ENCODE results near the gene CNOT3. TPM values are rescaled to one million over a fixed set of nuclear protein-coding genes. Genes with fewer than 3 reads are reported as not detected.

The CNOT3 gene
- total and polyA plus RNA-seq, 2 experiments from 2014 or later, result 39.7 to 47.0 TPM

- TF ChIP-seq ZNF462 (CRISPR knock-in tag; IDR thresholded peaks at IDR 0.05), result no peak
Observed at GRCh38 chr19:54123682-54124081, 13.9 kb upstream of the CNOT3 start (continued).

GRCh38 chr19:54124393-54124792, 13.2 kb upstream of the CNOT3 start:
- Histone ChIP-seq H2AFZ (no peak overlapping the region), H3K79me2 (replicated peaks; ENCODE audit: insufficient read depth) (no peaks in the 10 kb centered on the region), H3K4me1 (ENCODE audit: insufficient read depth) (no peaks in the 10 kb centered on the region), H3F3A (replicated peaks; ENCODE audit: low read depth) (0 out of 2 replicates have a peak, but pooled peaks cover 2% of the 10 kb centered on the region), H3K36me3 (ENCODE audit: insufficient read depth) (peaks cover 7% of the 10 kb centered on the region; the same call in 1 of the 2 replicates), H4K20me1 (replicated peaks; ENCODE audit: insufficient read depth) (no peaks in the 10 kb centered on the region; the same call in 1 of the 2 replicates), H3K27ac (ENCODE audit: low read depth) (no peak overlapping the region), H3K9me2 (ENCODE audit: insufficient read depth) (no peaks in the 10 kb centered on the region), H3K4me2 (no peak overlapping the region), H3K27me3 (ENCODE audit: insufficient read depth) (no peaks in the 10 kb centered on the region), H3K4me3 (no peak overlapping the region)
- Mint-ChIP-seq H3K36me3 (ENCODE audit: low read depth) (peaks cover 68% of the 10 kb centered on the region), H3K9me3 (no peaks in the 10 kb centered on the region), H3K27me3 (ENCODE audit: insufficient read depth, low read depth, poor library complexity) (peaks cover 15% of the 10 kb centered on the region), H3K4me3 (no peak overlapping the region), H3K27ac (no peak overlapping the region), H3K4me1 (no peaks in the 10 kb centered on the region)
- no peak for DNase-seq (ENCODE audit: low spot score)
- TF ChIP-seq JUNB (IDR thresholded peaks at IDR 0.05; ENCODE audit: unreplicated experiment) (no peak), ZNF114 (CRISPR knock-in tag; IDR thresholded peaks at IDR 0.05) (no peak), CTCF (conservative IDR thresholded peaks at IDR 0.05; ENCODE audit: low read depth in 2 of 2) (no peak), ZNF462 (CRISPR knock-in tag; IDR thresholded peaks at IDR 0.05) (no peak), ETS1 (IDR thresholded peaks at IDR 0.05) (no peak)
- ATAC-seq, result no peak
